Cardiac muscle cell (in vitro differentiated cells and primary cell): ENCODE data around the gene TMEM59L. TPM values are rescaled to one million over a fixed set of nuclear protein-coding genes. Genes with fewer than 3 reads are reported as not detected.

Source experiments
- DNase-seq, 2 donors: peaks; one replicate each; pipeline versions ENCODE4 v3.0.0 to v3.0.0-alpha.2; 2010 to 2017; ENCODE audit warnings: low read depth in 1 of 2, low spot score in 1 of 2
- H3K27ac ChIP-seq: fragments of 200-600 bp; sonication (generic); 2 replicates; pipeline ENCODE4 v1.5.1; 2016
- H3K27me3 ChIP-seq: fragments of 200-600 bp; sonication (generic); 2 replicates; pipeline ENCODE4 v1.6.0; 2016; ENCODE audit warnings: control low read depth
- H3K36me3 ChIP-seq: fragments of 200-600 bp; sonication (generic); 2 replicates; pipeline ENCODE4 v1.5.1; 2016; ENCODE audit warnings: control low read depth
- H3K4me1 ChIP-seq: fragments of 200-600 bp; sonication (generic); 2 replicates; pipeline ENCODE4 v1.8.1; 2017; ENCODE audit warnings: low read depth, mild to moderate bottlenecking, mixed run types
- H3K4me3 ChIP-seq: fragments of 200-600 bp; sonication (generic); 2 replicates; pipeline ENCODE4 v1.5.1; 2016; ENCODE audit warnings: mild to moderate bottlenecking
- H3K9me3 ChIP-seq: fragments of 200-600 bp; sonication (generic); 2 replicates; pipeline ENCODE4 v1.5.1; 2017; ENCODE audit warnings: low read depth, mild to moderate bottlenecking, control low read depth
- CTCF ChIP-seq: IDR thresholded peaks from 2 replicates; pipeline ENCODE4 v1.5.1; 2012; ENCODE audit warnings: low read depth, mild to moderate bottlenecking, low read length
- polyA plus RNA-seq: library from polyadenylated mRNA; unstranded; fragments of >200 nt; fragmentation: Nextera tagmentation; extraction: Ambion mirVana; gene quantifications from 2 replicates; pipeline ENCODE4 v1.2.1, GENCODE V29; 2016
- total RNA-seq: library from RNA; depleted of rRNA; stranded (reverse); fragments of >200 nt; gene quantifications from 2 replicates; pipeline ENCODE4 v1.2.3, GENCODE V29; 2016

TMEM59L gene
- total and polyA plus RNA-seq, 2 experiments from 2014 or later: 1.6 to 2.0 TPM

DNA sequence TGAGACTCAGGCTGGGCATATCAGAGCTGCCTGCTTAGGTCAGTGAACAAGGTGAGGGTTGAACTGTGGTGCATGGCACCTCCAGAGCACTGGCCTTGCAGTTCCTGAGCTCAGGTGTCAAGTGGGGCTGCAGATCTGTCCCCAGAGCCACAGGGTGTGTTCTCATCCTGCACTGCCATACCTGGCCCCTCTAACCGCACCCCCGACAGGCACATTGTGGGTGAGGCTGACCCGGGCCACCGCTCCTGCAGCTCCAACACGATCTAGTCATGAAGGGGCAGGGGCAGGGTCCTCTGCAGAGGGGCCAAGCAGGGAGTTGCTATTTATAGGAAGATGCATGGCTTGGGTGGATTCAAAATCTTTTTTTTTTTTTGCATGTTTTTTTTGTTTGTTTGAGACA lies 54.1 kb downstream of the TMEM59L start:
- Histone ChIP-seq H3K4me3 (no peak overlapping the region), H3K36me3 (peaks cover 3% of the 10 kb centered on the region), H3K27ac (no peak overlapping the region), H3K4me1 (no peaks in the 10 kb centered on the region), H3K9me3 (no peaks in the 10 kb centered on the region), H3K27me3 (no peaks in the 10 kb centered on the region)
- no peak for DNase-seq
- TF ChIP-seq CTCF: no peak

DNA sequence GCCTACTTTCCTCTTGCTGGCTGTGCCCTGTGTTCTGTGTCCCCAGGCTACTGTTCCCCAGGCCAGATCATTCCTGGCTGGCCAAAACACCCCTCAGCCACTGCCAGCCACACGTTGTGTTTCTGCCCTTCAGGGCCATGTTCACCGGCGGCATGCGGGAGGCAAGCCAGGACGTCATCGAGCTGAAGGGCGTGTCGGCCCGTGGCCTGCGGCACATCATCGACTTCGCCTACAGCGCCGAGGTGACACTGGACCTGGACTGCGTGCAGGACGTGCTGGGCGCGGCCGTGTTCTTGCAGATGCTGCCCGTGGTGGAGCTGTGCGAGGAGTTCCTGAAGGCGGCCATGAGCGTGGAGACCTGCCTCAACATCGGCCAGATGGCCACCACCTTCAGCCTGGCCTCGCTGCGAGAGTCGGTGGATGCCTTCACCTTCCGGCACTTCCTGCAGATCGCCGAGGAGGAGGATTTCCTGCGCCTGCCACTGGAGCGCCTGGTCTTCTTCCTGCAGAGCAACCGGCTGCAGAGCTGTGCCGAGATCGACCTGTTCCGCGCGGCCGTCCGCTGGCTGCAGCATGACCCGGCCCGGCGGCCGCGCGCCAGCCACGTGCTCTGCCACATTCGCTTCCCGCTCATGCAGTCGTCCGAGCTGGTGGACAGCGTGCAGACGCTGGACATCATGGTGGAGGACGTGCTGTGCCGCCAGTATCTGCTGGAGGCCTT lies 55.0 kb downstream of the TMEM59L start:
- Histone ChIP-seq H3K27ac (no peak overlapping the region), H3K9me3 (no peaks in the 10 kb centered on the region), H3K4me3 (no peak overlapping the region), H3K27me3 (no peaks in the 10 kb centered on the region), H3K36me3 (peaks cover 3% of the 10 kb centered on the region), H3K4me1 (no peaks in the 10 kb centered on the region)
- TF ChIP-seq CTCF: no peak
- no peak for DNase-seq

GRCh38 chr19:18668252-18668631 lies 55.6 kb downstream of the TMEM59L start:
- no peaks in the 10 kb centered on the region for H3K27me3 ChIP-seq
- H3K36me3 ChIP-seq: peaks cover 3% of the 10 kb centered on the region
- no peak for DNase-seq
- no peaks in the 10 kb centered on the region for H3K9me3 ChIP-seq
- H3K4me3 ChIP-seq: no peak overlapping the region
- TF ChIP-seq CTCF: no peak
- no peaks in the 10 kb centered on the region for H3K4me1 ChIP-seq
- no peak overlapping the region for H3K27ac ChIP-seq

GRCh38 chr19:18668744-18669523 lies 56.3 kb downstream of the TMEM59L start:
- Histone ChIP-seq H3K27ac (no peak overlapping the region), H3K36me3 (peaks cover 3% of the 10 kb centered on the region), H3K4me1 (no peaks in the 10 kb centered on the region), H3K4me3 (no peak overlapping the region), H3K27me3 (no peaks in the 10 kb centered on the region), H3K9me3 (no peaks in the 10 kb centered on the region)
- DNase-seq: no peak
- TF ChIP-seq CTCF: no peak

DNA sequence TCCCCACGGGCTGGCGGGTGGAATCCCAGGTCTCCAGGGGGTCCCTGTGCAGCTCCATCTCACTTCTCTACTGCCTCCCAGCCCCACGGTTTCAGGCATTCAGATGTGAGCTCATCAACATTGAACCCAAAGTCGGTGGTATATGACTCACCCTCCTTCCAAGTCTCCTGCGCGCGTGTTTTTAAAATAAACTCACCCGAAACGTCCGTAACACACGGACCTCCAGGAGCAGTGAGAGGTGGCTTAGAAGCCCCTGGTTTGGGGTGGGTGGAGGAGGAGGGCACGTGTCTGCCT lies 56.8 kb downstream of the TMEM59L start:
- H3K36me3 ChIP-seq: peaks cover 3% of the 10 kb centered on the region
- TF ChIP-seq CTCF: no peak
- no peak overlapping the region for H3K4me3 ChIP-seq
- H3K27me3 ChIP-seq: no peaks in the 10 kb centered on the region
- DNase-seq: no peak
- no peaks in the 10 kb centered on the region for H3K4me1 ChIP-seq
- H3K9me3 ChIP-seq: no peaks in the 10 kb centered on the region
- no peak overlapping the region for H3K27ac ChIP-seq
